WTC11 (cell line): ENCODE measurements around the gene TMED5. TPM values are rescaled to one million over a fixed set of nuclear protein-coding genes. Genes with fewer than 3 reads are reported as not detected.
"Not testable (repeated sequence)": the region's sequence is repeated elsewhere in the genome, so short reads cannot be mapped to it uniquely, and the experiment has no call there.

ENCODE experiments used
- ATAC-seq: fragments of 200-7000 bp; cut with Tn5 transposase; 2 replicates; pipeline ENCODE4 v1.10.0; 2021; ENCODE audit warnings: mild to moderate bottlenecking, moderate library complexity
- CTCF ChIA-PET: fragments of 300-600 bp; sonication (Branson Sonifier 250); formaldehyde crosslinking; loops from one replicate; lab custom pipeline; 2021; ENCODE audit warnings: antibody characterized with exemption; lab: Charles Lee
- POLR2A ChIA-PET: fragments of 350-600 bp; sonication (Branson Sonifier 250); formaldehyde crosslinking; loops from one replicate; lab custom pipeline; 2021; ENCODE audit warnings: antibody characterized with exemption; lab: Charles Lee
- DNase-seq: peaks from one replicate; pipeline ENCODE4 v3.0.0; 2021; ENCODE audit warnings: low spot score
- H3K27ac Mint-ChIP-seq: 2 replicates; pipeline ENCODE4 v1.8.0; 2021; ENCODE audit warnings: mixed read lengths
- H3K27me3 Mint-ChIP-seq: 2 replicates; pipeline ENCODE4 v1.8.0; 2021; ENCODE audit warnings: low read depth, mild to moderate bottlenecking, moderate library complexity, mixed read lengths
- H3K36me3 Mint-ChIP-seq: 2 replicates; pipeline ENCODE4 v1.8.0; 2021; ENCODE audit warnings: mixed read lengths
- H3K4me1 Mint-ChIP-seq: 2 replicates; pipeline ENCODE4 v1.8.0; 2022; ENCODE audit warnings: mixed read lengths
- H3K4me3 Mint-ChIP-seq: 2 replicates; pipeline ENCODE4 v1.8.0; 2021; ENCODE audit warnings: mild to moderate bottlenecking, moderate library complexity, mixed read lengths
- H3K9me3 Mint-ChIP-seq: 2 replicates; pipeline ENCODE4 v1.8.0; 2021; ENCODE audit warnings: mixed read lengths
- ARID4B ChIP-seq: sonication (generic); formaldehyde crosslinking; IDR thresholded peaks from 2 replicates; pipeline ENCODE4 v1.8.0; 2023; ENCODE audit warnings: missing genetic modification reagents, mild to moderate bottlenecking, borderline replicate concordance
- ATF2 ChIP-seq: sonication (generic); formaldehyde crosslinking; IDR thresholded peaks from 2 replicates; pipeline ENCODE4 v1.8.1; 2022; ENCODE audit warnings: low read depth, missing genetic modification reagents, borderline replicate concordance
- ATF3 ChIP-seq: sonication (generic); formaldehyde crosslinking; conservative IDR thresholded peaks from 2 replicates; pipeline ENCODE4 v1.8.1; 2022; ENCODE audit warnings: mild to moderate bottlenecking, missing genetic modification reagents
- CDX4 ChIP-seq: fragments of 250-450 bp; sonication (Bioruptor Pico); IDR thresholded peaks from 2 replicates; pipeline ENCODE4 v1.9.0; 2021; ENCODE audit warnings: moderate library complexity, mild to moderate bottlenecking, inconsistent platforms, borderline replicate concordance
- ETV6 ChIP-seq: sonication (generic); formaldehyde crosslinking; IDR thresholded peaks from 2 replicates; pipeline ENCODE4 v1.8.1; 2022; ENCODE audit warnings: mild to moderate bottlenecking, missing genetic modification reagents
- GABPB1 ChIP-seq: sonication (generic); formaldehyde crosslinking; IDR thresholded peaks from 2 replicates; pipeline ENCODE4 v1.8.1; 2023; ENCODE audit warnings: mild to moderate bottlenecking, missing genetic modification reagents
- GRHL2 ChIP-seq: fragments of 250-450 bp; sonication (Bioruptor Pico); IDR thresholded peaks from 2 replicates; pipeline ENCODE4 v1.8.0; 2022; ENCODE audit warnings: mild to moderate bottlenecking, moderate library complexity; ENCODE audit not compliant: insufficient replicate concordance, severe bottlenecking
- KAT7 ChIP-seq: sonication (generic); formaldehyde crosslinking; IDR thresholded peaks from 2 replicates; pipeline ENCODE4 v1.8.1; 2023; ENCODE audit warnings: missing genetic modification reagents, mild to moderate bottlenecking, borderline replicate concordance
- NFE2L1 ChIP-seq: sonication (generic); formaldehyde crosslinking; IDR thresholded peaks from 2 replicates; pipeline ENCODE4 v1.8.1; 2023; ENCODE audit warnings: missing genetic modification reagents
- TP53 ChIP-seq: sonication (generic); formaldehyde crosslinking; IDR thresholded peaks from 2 replicates; pipeline ENCODE4 v1.8.1; 2023; ENCODE audit warnings: mild to moderate bottlenecking, missing genetic modification reagents
- ZBTB21 ChIP-seq: sonication (generic); formaldehyde crosslinking; IDR thresholded peaks from 2 replicates; pipeline ENCODE4 v1.8.1; 2023; ENCODE audit warnings: mild to moderate bottlenecking, missing genetic modification reagents, borderline replicate concordance
- ZNF232 ChIP-seq: sonication (generic); formaldehyde crosslinking; IDR thresholded peaks from 2 replicates; pipeline ENCODE4 v1.8.0; 2022; ENCODE audit warnings: mild to moderate bottlenecking, missing genetic modification reagents
- ZNF263 ChIP-seq: sonication (generic); formaldehyde crosslinking; IDR thresholded peaks from 2 replicates; pipeline ENCODE4 v1.8.1; 2022; ENCODE audit warnings: low read depth, mild to moderate bottlenecking, moderate library complexity, missing genetic modification reagents
- total RNA-seq: library from RNA; stranded (reverse); gene quantifications from 3 replicates; pipeline ENCODE4 v1.2.3, GENCODE V29; 2021

TMED5 gene
- total RNA-seq, 1 experiment from 2014 or later: 28.5 TPM

- Mint-ChIP-seq H3K27ac (no peak overlapping the region; the same call in 1 of the 2 replicates), H3K9me3 (peaks cover 3% of the 10 kb centered on the region), H3K27me3 (no peaks in the 10 kb centered on the region), H3K36me3 (peaks cover 5% of the 10 kb centered on the region; the same call in 1 of the 2 replicates), H3K4me1 (peaks cover 25% of the 10 kb centered on the region), H3K4me3 (peak overlapping the region; percentile 88)
- no peak for DNase-seq
- ChIA-PET CTCF (interaction anchor here (0.7 kb wide), 1 partner anchor 8 kb away, joined by 4 read pairs; no protein-coding TSS in a partner anchor), POLR2A (interaction anchor here (0.6 to 1.1 kb wide), 2 partner anchors 80 to 339 kb away, joined by 3 read pairs; no protein-coding TSS in a partner anchor)
- no peak for ATAC-seq
- TF ChIP-seq ARID4B (no peak), GABPB1 (CRISPR knock-in tag) (no peak), GRHL2 (no peak), ATF2 (CRISPR knock-in tag) (no peak), CDX4 (CRISPR knock-in tag) (no peak), ATF3 (no peak), TP53 (CRISPR knock-in tag) (no peak), ETV6 (CRISPR knock-in tag) (no peak)
These were observed 1.8 kb downstream of the TMED5 start for GRCh38 chr1:93178418-93178817.

GRCh38 chr1:93177991-93178390 lies 2.2 kb downstream of the TMED5 start:
- no peak for DNase-seq
- Mint-ChIP-seq H3K36me3 (peaks cover 5% of the 10 kb centered on the region; the same call in 1 of the 2 replicates), H3K9me3 (peaks cover 3% of the 10 kb centered on the region), H3K4me1 (peaks cover 25% of the 10 kb centered on the region), H3K27ac (no peak overlapping the region), H3K4me3 (peak overlapping the region; percentile 88), H3K27me3 (no peaks in the 10 kb centered on the region)
- no peak for ATAC-seq
- ChIA-PET CTCF (no interaction called here), POLR2A (no interaction called here)
- TF ChIP-seq ZNF263 (CRISPR knock-in tag): no peak
- TF ChIP-seq TP53 (CRISPR knock-in tag): no peak

GRCh38 chr1:93174638-93175037 lies 5.6 kb downstream of the TMED5 start:
- Mint-ChIP-seq H3K4me1 (peaks cover 13% of the 10 kb centered on the region), H3K36me3 (peaks cover 13% of the 10 kb centered on the region), H3K9me3 (peaks cover 11% of the 10 kb centered on the region)
- H3K27ac Mint-ChIP-seq, POLR2A ChIA-PET, DNase-seq, CTCF ChIA-PET, H3K4me3 Mint-ChIP-seq, ATAC-seq, H3K27me3 Mint-ChIP-seq: not testable (repeated sequence)

- no peak overlapping the region for H3K4me3 Mint-ChIP-seq
- CTCF ChIA-PET: no interaction called here
- TF ChIP-seq KAT7 (CRISPR knock-in tag) (no peak), ZNF232 (CRISPR knock-in tag) (no peak), ZBTB21 (CRISPR knock-in tag) (no peak), ATF3 (no peak), NFE2L1 (no peak)
- DNase-seq (no peak), ATAC-seq (no peak)
- H3K27ac Mint-ChIP-seq: no peak overlapping the region
- H3K4me1 Mint-ChIP-seq: peaks cover 3% of the 10 kb centered on the region; the same call in 1 of the 2 replicates
- peaks cover 11% of the 10 kb centered on the region for H3K9me3 Mint-ChIP-seq
- H3K36me3 Mint-ChIP-seq: peaks cover 13% of the 10 kb centered on the region
- POLR2A ChIA-PET: no interaction called here
- H3K27me3 Mint-ChIP-seq: no peaks in the 10 kb centered on the region
These were observed 7.4 kb downstream of the TMED5 start for GRCh38 chr1:93172778-93173177.
